B cell (primary cell): ENCODE results near the gene ITGA6. TPM values are rescaled to one million over a fixed set of nuclear protein-coding genes. Genes with fewer than 3 reads are reported as not detected.

ENCODE experiments used
- ATAC-seq: fragments of 200-7000 bp; cut with Tn5 transposase; one replicate; pipeline ENCODE4 v1.10.0; 2021; ENCODE audit warnings: low read depth, mild to moderate bottlenecking, moderate number of reproducible peaks, moderate library complexity
- CTCF ChIA-PET: fragments of 350-600 bp; sonication (Branson Sonifier 250); formaldehyde crosslinking; loops from one replicate; lab custom pipeline; 2021; ENCODE audit warnings: antibody characterized with exemption, inconsistent platforms; lab: Charles Lee
- POLR2A ChIA-PET: fragments of 350-600 bp; sonication (Branson Sonifier 250); formaldehyde crosslinking; loops from one replicate; lab custom pipeline; 2021; ENCODE audit warnings: antibody characterized with exemption; lab: Charles Lee
- DNase-seq: peaks from one replicate; pipeline ENCODE4 v3.0.0; 2013
- H2AFZ ChIP-seq: 2 replicates; pipeline ENCODE4 v1.6.1; 2012; ENCODE audit warnings: mild to moderate bottlenecking, low read depth, low read length; ENCODE audit not compliant: insufficient read depth, poor library complexity, severe bottlenecking
- H3K27ac ChIP-seq, 2 donors: 1 replicate in 1 of 2; 2 replicates in 1 of 2; pipeline ENCODE4 v1.5.1; 2012 to 2013; ENCODE audit warnings: low read length in 2 of 2, mild to moderate bottlenecking in 2 of 2, moderate library complexity in 1 of 2
- H3K27me3 ChIP-seq, 4 experiments: fragments of 200-600 bp in 1 of 4; sonication (generic) in 1 of 4; replicated peaks in 1 of 4; 1 replicate in 2 of 4; 2 replicates in 2 of 4; pipeline versions ENCODE4 v1.6.1 to v1.7.0; 2013 to 2016; ENCODE audit warnings: low read length in 3 of 4, mild to moderate bottlenecking in 2 of 4, mixed read lengths in 1 of 4, moderate library complexity in 1 of 4; ENCODE audit not compliant: insufficient read depth in 4 of 4, control insufficient read depth in 3 of 4; ENCODE audit errors: control extremely low read depth in 1 of 4
- H3K36me3 ChIP-seq, 2 experiments: replicated peaks in 1 of 2; 1 replicate in 1 of 2; 2 replicates in 1 of 2; pipeline versions ENCODE4 v1.6.1 to v1.7.1; 2013; ENCODE audit warnings: low read length in 1 of 2; ENCODE audit not compliant: insufficient read depth in 2 of 2, control insufficient read depth in 1 of 2; ENCODE audit errors: control extremely low read depth in 1 of 2, extremely low read depth in 1 of 2
- H3K4me1 ChIP-seq, 2 donors: fragments of 200-600 bp in 1 of 2; sonication (generic) in 1 of 2; 1 replicate in 1 of 2; 2 replicates in 1 of 2; pipeline versions ENCODE4 v1.5.1 to v1.6.1; 2013 to 2017; ENCODE audit warnings: low read length in 2 of 2; ENCODE audit not compliant: control insufficient read depth in 2 of 2, insufficient read depth in 2 of 2
- H3K4me2 ChIP-seq: replicated peaks from 2 replicates; pipeline ENCODE3; 2012; ENCODE audit warnings: mild to moderate bottlenecking, low read depth, low read length; ENCODE audit not compliant: poor library complexity, severe bottlenecking
- H3K4me3 ChIP-seq, 5 experiments: fragments of 200-600 bp in 1 of 5; sonication (generic) in 1 of 5; 1 replicate in 3 of 5; 2 replicates in 2 of 5; pipeline versions ENCODE4 v1.5.1 to v1.7.0; 2011 to 2016; ENCODE audit warnings: low read length in 4 of 5, mild to moderate bottlenecking in 4 of 5, low read depth in 2 of 5, control low read depth in 1 of 5, moderate library complexity in 1 of 5; ENCODE audit not compliant: insufficient read depth in 1 of 5; ENCODE audit errors: control extremely low read depth in 1 of 5, extremely low read depth in 1 of 5
- H3K79me2 ChIP-seq: fragments of 200-600 bp; sonication (generic); one replicate; pipeline ENCODE4 v1.6.0; 2016; ENCODE audit warnings: low read length; ENCODE audit not compliant: control insufficient read depth, insufficient read depth
- H3K9ac ChIP-seq: fragments of 200-600 bp; sonication (generic); 2 replicates; pipeline ENCODE4 v1.6.1; 2017; ENCODE audit warnings: mild to moderate bottlenecking, low read length, moderate library complexity
- H3K9me3 ChIP-seq, 3 donors: one replicate each; pipeline versions ENCODE4 v1.6.1 to v1.7.1; 2013; ENCODE audit warnings: low read length in 2 of 3; ENCODE audit not compliant: control insufficient read depth in 2 of 3, insufficient read depth in 1 of 3; ENCODE audit errors: control extremely low read depth in 1 of 3
- H4K20me1 ChIP-seq: 2 replicates; pipeline ENCODE4 v1.6.0; 2012; ENCODE audit warnings: mild to moderate bottlenecking, low read length; ENCODE audit not compliant: insufficient read depth, control insufficient read depth, poor library complexity, severe bottlenecking
- H3K27ac Mint-ChIP-seq: one replicate; pipeline ENCODE4 v1.8.0; 2021; ENCODE audit warnings: mixed read lengths
- H3K27me3 Mint-ChIP-seq: one replicate; pipeline ENCODE4 v1.8.0; 2021; ENCODE audit warnings: mixed read lengths
- H3K4me1 Mint-ChIP-seq: one replicate; pipeline ENCODE4 v1.8.0; 2021; ENCODE audit warnings: mixed read lengths
- H3K4me3 Mint-ChIP-seq: one replicate; pipeline ENCODE4 v1.8.0; 2021; ENCODE audit warnings: mixed read lengths
- H3K9me3 Mint-ChIP-seq: one replicate; pipeline ENCODE4 v1.8.0; 2022; ENCODE audit warnings: mixed read lengths; ENCODE audit not compliant: insufficient read depth
- CTCF ChIP-seq: fragments of 200-600 bp; IDR thresholded peaks from one replicate; pipeline ENCODE4 v1.8.0; 2022; ENCODE audit warnings: antibody characterized with exemption, mild to moderate bottlenecking
- EZH2 ChIP-seq: IDR thresholded peaks from 2 replicates; pipeline ENCODE4 v1.6.1; 2012; ENCODE audit warnings: borderline replicate concordance, low read depth, mild to moderate bottlenecking, moderate library complexity, low read length; ENCODE audit not compliant: insufficient read depth, poor library complexity, severe bottlenecking
- WGBS: methylation state at CpG from one replicate; pipeline ENCODE4 v1.1.5; 2013; ENCODE audit warnings: missing lambda C conversion rate; ENCODE audit not compliant: insufficient coverage; 5-methylcytosine and 5-hydroxymethylcytosine counted together
- intact Hi-C: fragments of 100-400 bp; cut with micrococcal nuclease; formaldehyde crosslinking; loops from one replicate; pipeline ENCODE4 v1.10.0; 2022
- polyA plus RNA-seq: library from polyadenylated mRNA; depleted of rRNA; stranded (reverse); fragments of >200 nt; gene quantifications from 2 replicates; pipeline ENCODE4 v1.2.3, GENCODE V29; 2012
- total RNA-seq, 2 donors: library from RNA; stranded (reverse); fragments of 120-200 nt in 1 of 2; gene quantifications; 1 replicate in 1 of 2; 2 replicates in 1 of 2; pipeline versions ENCODE4 v1.2.3 to v1.2.4, GENCODE V29; 2013 to 2022

Gene ITGA6
- total and polyA plus RNA-seq, 2 donors (not counting 1 experiment from before 2014, with no cell fraction given): 0.17 to 0.98 TPM

DNA sequence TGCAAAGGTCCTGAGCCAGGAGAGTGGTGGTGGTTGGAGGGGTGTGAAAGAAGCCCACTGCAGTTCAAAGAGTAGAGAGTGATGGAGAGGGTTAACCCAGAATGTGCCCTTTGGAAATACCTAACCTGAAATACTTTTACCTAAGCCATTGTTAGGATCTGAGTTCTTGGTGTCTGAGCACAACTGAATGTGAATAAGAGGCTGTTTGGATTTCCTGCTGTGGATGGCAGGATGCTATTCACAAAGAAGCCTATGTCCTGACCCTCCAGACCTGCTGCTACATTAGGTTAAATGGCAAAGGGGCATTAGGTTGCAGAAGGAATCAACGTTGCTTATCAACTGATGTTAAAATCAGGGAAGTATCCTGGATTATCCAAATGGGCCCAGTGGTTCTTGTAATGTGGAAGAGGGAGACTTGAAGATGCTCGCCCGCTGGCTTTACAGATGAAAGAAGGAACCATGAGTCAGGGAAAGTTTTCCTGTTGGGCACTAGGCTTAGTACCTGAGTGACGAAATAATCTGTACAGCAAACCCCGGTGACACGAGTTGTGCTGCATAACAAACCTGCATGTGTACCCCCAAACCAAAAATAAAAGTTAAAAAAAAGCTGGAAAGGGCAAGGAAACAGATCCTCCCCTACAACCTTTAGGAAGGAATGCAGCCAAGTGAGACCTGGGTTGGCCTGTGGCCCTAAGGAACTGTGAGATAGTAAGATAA, 27.2 kb downstream of the ITGA6 start:
- Mint-ChIP-seq H3K4me1 (no peaks in the 10 kb centered on the region), H3K9me3 (no peaks in the 10 kb centered on the region), H3K27me3 (peaks cover 24% of the 10 kb centered on the region), H3K4me3 (no peak overlapping the region), H3K27ac (no peak overlapping the region)
- Histone ChIP-seq H3K9ac (no peak overlapping the region), H3K4me3 (no peak overlapping the region), H3K9me3 (no peaks in the 10 kb centered on the region), H3K36me3 (no peaks in the 10 kb centered on the region), H3K4me2 (no peak overlapping the region), H4K20me1 (no peaks in the 10 kb centered on the region), H2AFZ (no peak overlapping the region), H3K79me2 (no peaks in the 10 kb centered on the region), H3K27ac (no peak overlapping the region), H3K4me1 (no peaks in the 10 kb centered on the region), H3K27me3 (peaks cover 0 to 4% (median 0%) of the 10 kb centered on the region in 4 experiments)
- ATAC-seq: no peak
- TF ChIP-seq CTCF (no peak), EZH2 (no peak)
- intact Hi-C loops: no loop called here
- POLR2A ChIA-PET: no interaction called here
- 79% methylated on average over 3 of the region's 6 CpGs for WGBS
- CTCF ChIA-PET: no interaction called here
- no peak for DNase-seq

GRCh38 chr2:172455121-172455515, 27.7 kb downstream of the ITGA6 start:
- H3K79me2 ChIP-seq: no peaks in the 10 kb centered on the region
- WGBS: 58% methylated on average over 2 of the region's 4 CpGs
- intact Hi-C loops: no loop called here
- H3K27me3 Mint-ChIP-seq: peaks cover 21% of the 10 kb centered on the region
- H2AFZ ChIP-seq: no peak overlapping the region
- ChIA-PET POLR2A (no interaction called here), CTCF (interaction anchor here (1.5 kb wide), 1 partner anchor 10 kb away, joined by 5 read pairs; no protein-coding TSS in a partner anchor)
- no peak overlapping the region for H3K4me3 Mint-ChIP-seq
- H3K9ac ChIP-seq: no peak overlapping the region
- H3K27me3 ChIP-seq: peaks cover 0 to 4% (median 0%) of the 10 kb centered on the region in 4 experiments
- no peak overlapping the region for H3K4me3 ChIP-seq
- no peak for DNase-seq
- H3K9me3 Mint-ChIP-seq: no peaks in the 10 kb centered on the region
- H3K27ac ChIP-seq: no peak overlapping the region
- H4K20me1 ChIP-seq: no peaks in the 10 kb centered on the region
- H3K9me3 ChIP-seq: no peaks in the 10 kb centered on the region
- H3K4me1 ChIP-seq: no peaks in the 10 kb centered on the region
- peaks cover 1% of the 10 kb centered on the region for H3K4me1 Mint-ChIP-seq
- no peaks in the 10 kb centered on the region for H3K36me3 ChIP-seq
- TF ChIP-seq EZH2 (no peak), CTCF (no peak)
- ATAC-seq: no peak
- H3K4me2 ChIP-seq: no peak overlapping the region
- H3K27ac Mint-ChIP-seq: no peak overlapping the region
